Measurements from ENCODE around the gene RLBP1. TPM values are rescaled to one million over a fixed set of nuclear protein-coding genes. Genes with fewer than 3 reads are reported as not detected.

RLBP1 gene
- total and polyA plus RNA-seq, 10 of the 15 experiments (the other 5 are each of a cell fraction or from before 2014, with no cell fraction given) = 0.06 TPM; not detected in 9

DNA sequence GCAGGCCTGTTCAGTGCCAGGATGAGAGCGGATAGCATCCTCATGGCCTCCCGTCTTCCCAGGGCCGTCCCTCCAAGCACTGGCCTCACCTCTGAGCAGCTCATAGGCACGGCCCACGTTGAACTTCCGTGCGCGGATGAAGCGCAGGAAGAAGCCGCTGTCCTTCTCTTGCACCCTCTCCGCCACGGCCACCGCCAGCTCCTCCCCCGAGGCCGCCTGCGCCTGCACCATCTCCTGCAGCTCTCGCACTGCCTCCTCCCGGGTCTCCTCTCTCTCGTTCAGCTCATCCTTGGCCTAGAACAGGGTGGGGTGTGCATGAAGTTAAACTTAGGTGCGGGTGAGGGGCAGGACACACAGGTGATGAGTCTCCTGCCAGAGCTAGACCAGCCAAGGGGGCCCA, 4.3 kb downstream of the RLBP1 start:
- ChIA-PET POLR2A (no interaction called here), RAD21 (ENCODE audit: unreplicated experiment) (interaction anchor here (1.1 kb wide), 1 partner anchor 116 kb away, joined by 3 read pairs; no protein-coding TSS in a partner anchor), SMC1A (ENCODE audit: uncharacterized antibody, unreplicated experiment) (no interaction called here), CTCF (interaction anchor here (1.7 kb wide), 1 partner anchor 12 kb away, joined by 4 read pairs; no protein-coding TSS in a partner anchor)
- TF ChIP-seq ZBTB4 (CRISPR knock-in tag; IDR thresholded peaks at IDR 0.05) (no peak), RB1 (IDR thresholded peaks at IDR 0.05; ENCODE audit: borderline replicate concordance) (no peak), EGR1 (IDR thresholded peaks at IDR 0.05; ENCODE audit: borderline replicate concordance in 1 of 2, low read depth in 2 of 2, low read length in 2 of 2) (no peak), HDGF (IDR thresholded peaks at IDR 0.05) (no peak), RUNX3 (IDR thresholded peaks at IDR 0.05; ENCODE audit: low read length) (no peak)
- TF ChIP-seq, protein P1, sequence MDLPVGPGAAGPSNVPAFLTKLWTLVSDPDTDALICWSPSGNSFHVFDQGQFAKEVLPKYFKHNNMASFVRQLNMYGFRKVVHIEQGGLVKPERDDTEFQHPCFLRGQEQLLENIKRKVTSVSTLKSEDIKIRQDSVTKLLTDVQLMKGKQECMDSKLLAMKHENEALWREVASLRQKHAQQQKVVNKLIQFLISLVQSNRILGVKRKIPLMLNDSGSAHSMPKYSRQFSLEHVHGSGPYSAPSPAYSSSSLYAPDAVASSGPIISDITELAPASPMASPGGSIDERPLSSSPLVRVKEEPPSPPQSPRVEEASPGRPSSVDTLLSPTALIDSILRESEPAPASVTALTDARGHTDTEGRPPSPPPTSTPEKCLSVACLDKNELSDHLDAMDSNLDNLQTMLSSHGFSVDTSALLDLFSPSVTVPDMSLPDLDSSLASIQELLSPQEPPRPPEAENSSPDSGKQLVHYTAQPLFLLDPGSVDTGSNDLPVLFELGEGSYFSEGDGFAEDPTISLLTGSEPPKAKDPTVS (IDR thresholded peaks at IDR 0.05; ENCODE audit: low read depth, low read length) = no peak
- TF ChIP-seq, protein P2, sequence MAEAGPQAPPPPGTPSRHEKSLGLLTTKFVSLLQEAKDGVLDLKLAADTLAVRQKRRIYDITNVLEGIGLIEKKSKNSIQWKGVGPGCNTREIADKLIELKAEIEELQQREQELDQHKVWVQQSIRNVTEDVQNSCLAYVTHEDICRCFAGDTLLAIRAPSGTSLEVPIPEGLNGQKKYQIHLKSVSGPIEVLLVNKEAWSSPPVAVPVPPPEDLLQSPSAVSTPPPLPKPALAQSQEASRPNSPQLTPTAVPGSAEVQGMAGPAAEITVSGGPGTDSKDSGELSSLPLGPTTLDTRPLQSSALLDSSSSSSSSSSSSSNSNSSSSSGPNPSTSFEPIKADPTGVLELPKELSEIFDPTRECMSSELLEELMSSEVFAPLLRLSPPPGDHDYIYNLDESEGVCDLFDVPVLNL (IDR thresholded peaks at IDR 0.05; ENCODE audit: low read depth, low read length) = no peak
- Histone ChIP-seq H3K9ac (ENCODE audit: control insufficient read depth, insufficient read depth, low read length) (no peak overlapping the region), H3K27me3 (replicated peaks in 1 of 2; ENCODE audit: control insufficient read depth in 2 of 2, insufficient read depth in 2 of 2, low read length in 1 of 2) (no peaks in the 10 kb centered on the region), H3K9me3 (replicated peaks; ENCODE audit: control insufficient read depth, insufficient read depth, low read length) (no peaks in the 10 kb centered on the region), H3K4me1 (ENCODE audit: control insufficient read depth, insufficient read depth, low read length) (no peaks in the 10 kb centered on the region; the same call in 1 of the 2 replicates), H3K27ac (ENCODE audit: control insufficient read depth, insufficient read depth) (no peak overlapping the region), H3K79me2 (ENCODE audit: control insufficient read depth, insufficient read depth, low read length) (no peaks in the 10 kb centered on the region), H3K4me2 (ENCODE audit: control insufficient read depth, insufficient read depth) (no peak overlapping the region), H4K20me1 (ENCODE audit: control insufficient read depth, insufficient read depth) (no peaks in the 10 kb centered on the region), H2AFZ (ENCODE audit: control insufficient read depth, low read depth, low read length) (no peak overlapping the region), H3K36me3 (ENCODE audit: control insufficient read depth in 2 of 2, insufficient read depth in 2 of 2, low read length in 1 of 2) (no peaks in the 10 kb centered on the region), H3K4me3 (no peak overlapping the region)
- WGBS (ENCODE audit: insufficient coverage, insufficient replicate concordance, low lambda C conversion rate, missing lambda C conversion rate) = 68% methylated on average over 20 of the region's 20 CpGs
- ATAC-seq (no peak), FAIRE-seq (no peak), DNase-seq (ENCODE audit: low read depth, low spot score) (no peak)
- intact Hi-C loops (cut with micrococcal nuclease; ENCODE audit: unreplicated experiment) = no loop called here
- no TSS peak for BruUV-seq (replicated peaks)
- in situ Hi-C loops (cut with MboI) = no loop called here
